A673 (cell line): ENCODE measurements around the gene SLC26A1.

Source experiments
- CTCF ChIP-seq: fragments of 300-800, 200-600 bp; sonication (generic); conservative IDR thresholded peaks from 2 replicates; pipeline ENCODE4 v1.5.1; 2017; ENCODE audit warnings: low read depth, mild to moderate bottlenecking, antibody characterized with exemption, low read length, moderate library complexity, mixed read lengths
- EZH2 ChIP-seq: fragments of 200-600 bp; sonication (generic); IDR thresholded peaks from 2 replicates; pipeline ENCODE4 v1.6.1; 2017; ENCODE audit warnings: borderline replicate concordance, low read depth, mild to moderate bottlenecking, mixed read lengths, antibody characterized with exemption, low read length; ENCODE audit not compliant: poor library complexity, severe bottlenecking

DNA sequence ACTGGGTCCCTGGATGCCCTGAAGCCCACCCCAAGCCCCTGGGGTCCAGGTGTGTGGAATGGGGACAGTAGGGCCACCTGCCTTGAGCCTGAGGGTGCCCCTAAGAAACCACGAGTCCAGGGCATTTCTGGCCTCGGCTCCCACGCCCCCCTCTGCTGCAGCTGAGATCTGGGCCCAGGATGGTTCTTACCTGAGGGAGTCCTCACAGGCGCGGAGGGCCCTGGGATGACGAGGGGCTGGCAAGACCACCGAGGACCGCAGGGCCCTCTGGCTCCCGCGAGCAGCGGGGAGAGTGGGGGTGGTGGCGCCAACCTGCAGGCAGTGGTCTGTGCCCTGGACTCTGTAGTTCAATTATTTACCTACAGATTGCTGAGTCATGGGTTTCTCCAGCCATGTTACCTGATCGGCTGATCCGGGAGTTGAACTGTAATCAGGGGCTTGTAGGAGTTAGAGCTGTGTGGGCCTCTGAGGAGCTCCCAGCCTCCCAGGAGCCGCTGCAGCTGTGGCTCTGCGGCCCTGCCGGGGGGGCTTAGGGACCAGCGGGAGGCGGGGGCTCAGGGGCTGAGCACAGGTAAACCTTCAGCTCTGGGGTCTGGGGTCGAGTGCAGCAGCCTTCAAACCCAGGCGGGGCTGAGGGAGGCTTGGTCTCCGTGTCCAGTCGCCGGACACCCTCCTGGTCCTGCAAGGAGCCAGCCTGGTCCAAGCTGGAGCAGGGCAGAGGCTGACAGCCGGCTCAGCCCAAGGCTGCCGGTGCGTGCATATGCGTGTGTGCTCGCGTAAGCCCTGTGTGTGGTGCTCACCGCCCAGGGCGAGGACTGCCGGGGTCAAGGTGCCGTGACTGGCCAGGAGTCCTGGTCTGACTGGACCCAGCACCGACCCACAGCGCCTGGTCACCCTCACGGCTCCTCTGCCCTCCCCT lies at the start of gene SLC26A1:
- TF ChIP-seq CTCF (no peak), EZH2 (no peak)
